ENCODE measurements around the gene BICRA.

DNA sequence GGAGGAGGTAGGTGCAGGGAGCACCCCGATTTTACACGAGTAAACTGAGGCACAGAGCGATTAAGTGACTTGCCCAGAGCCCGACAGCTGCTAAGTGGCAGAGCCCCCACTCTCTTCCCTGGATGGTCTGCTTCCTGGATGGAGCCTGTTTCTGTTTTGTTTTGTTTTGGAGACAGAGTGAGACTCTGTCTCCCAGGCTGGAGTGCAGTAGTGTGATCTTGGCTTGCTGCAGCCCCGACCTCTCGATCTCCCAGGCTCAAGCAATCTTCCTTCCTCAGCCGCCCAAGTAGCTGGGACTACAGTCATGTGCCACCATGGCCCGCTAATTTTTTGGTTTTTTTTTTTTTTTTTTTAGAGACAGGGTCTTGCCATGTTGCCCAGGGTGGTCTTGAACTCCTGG lies 17.3 kb downstream of the BICRA start:
- no peak for TF ChIP-seq CTCF (IDR thresholded peaks at IDR 0.05; ENCODE audit: insufficient read depth, low read length)
- TF ChIP-seq GABPA (IDR thresholded peaks at IDR 0.05; ENCODE audit: low read depth), result no peak
- TF ChIP-seq POLR2AphosphoS5 (IDR thresholded peaks at IDR 0.05; ENCODE audit: low read depth), result no peak

Data from HL-60 (cell line).